ENCODE data around the gene CCDC93.
"Not testable (repeated sequence)": the region's sequence is repeated elsewhere in the genome, so short reads cannot be mapped to it uniquely, and the experiment has no call there.

CCDC93 gene

DNA sequence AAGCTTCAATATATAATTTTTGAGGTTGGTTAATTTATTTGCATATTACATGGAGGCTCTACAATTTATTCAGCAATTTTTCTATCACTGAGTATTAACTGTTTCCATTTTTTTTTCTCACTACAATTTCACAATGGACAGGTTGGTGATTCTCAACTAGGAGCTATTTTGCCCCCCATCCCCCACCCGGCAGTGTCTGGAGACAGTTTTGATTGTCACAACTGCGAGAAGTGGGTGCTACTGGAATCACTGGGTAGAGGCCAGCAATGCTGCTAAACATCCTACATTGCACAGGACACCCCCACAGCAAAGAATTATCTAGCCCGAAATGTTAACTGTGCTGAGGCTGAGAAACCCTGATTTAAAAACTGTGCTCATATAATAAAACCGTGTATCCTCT, 82.6 kb downstream of the CCDC93 start:
- no peaks in the 10 kb centered on the region for H3K79me2 ChIP-seq (ENCODE audit: control insufficient read depth, insufficient read depth, low read length)
- no peaks in the 10 kb centered on the region for H3K79me1 ChIP-seq (ENCODE audit: low read length)
- no peak overlapping the region for H3K18ac ChIP-seq (ENCODE audit: low read length)
- H3K27ac ChIP-seq (ENCODE audit: low read depth, low read length) = no peak overlapping the region
- H2AK5ac ChIP-seq (ENCODE audit: low read length) = no peak overlapping the region
- H3K4me3 ChIP-seq (ENCODE audit: low read length) = no peak overlapping the region
- DNase-seq = no peak
- no peaks in the 10 kb centered on the region for H3K4me1 ChIP-seq (ENCODE audit: control insufficient read depth, low read depth, low read length)
- no peak overlapping the region for H2BK5ac ChIP-seq (ENCODE audit: low read length)
- no peak overlapping the region for H3K4me2 ChIP-seq (ENCODE audit: low read length)
- no peak overlapping the region for H4K8ac ChIP-seq (ENCODE audit: low read depth, low read length)
- no peak overlapping the region for H4K5ac ChIP-seq (ENCODE audit: low read length)
- no peak overlapping the region for H3K56ac ChIP-seq (ENCODE audit: low read length)
- H3K4ac ChIP-seq (ENCODE audit: low read depth, low read length) = no peak overlapping the region
- 100% methylated on average over 1 of the region's 4 CpGs for WGBS (ENCODE audit: extremely low coverage, insufficient coverage, low lambda C conversion rate)
- no peak overlapping the region for H2BK120ac ChIP-seq (ENCODE audit: low read depth, low read length)
- no peaks in the 10 kb centered on the region for H3K27me3 ChIP-seq (ENCODE audit: insufficient read depth, low read length, poor library complexity)
- no peak overlapping the region for H3K9ac ChIP-seq (ENCODE audit: low read length)
- H3K23ac ChIP-seq (ENCODE audit: low read length) = no peak overlapping the region
- H3K36me3 ChIP-seq (ENCODE audit: control insufficient read depth, insufficient read depth, low read length) = no peaks in the 10 kb centered on the region
- no peak overlapping the region for H2BK15ac ChIP-seq (replicated peaks; ENCODE audit: low read depth)

DNA sequence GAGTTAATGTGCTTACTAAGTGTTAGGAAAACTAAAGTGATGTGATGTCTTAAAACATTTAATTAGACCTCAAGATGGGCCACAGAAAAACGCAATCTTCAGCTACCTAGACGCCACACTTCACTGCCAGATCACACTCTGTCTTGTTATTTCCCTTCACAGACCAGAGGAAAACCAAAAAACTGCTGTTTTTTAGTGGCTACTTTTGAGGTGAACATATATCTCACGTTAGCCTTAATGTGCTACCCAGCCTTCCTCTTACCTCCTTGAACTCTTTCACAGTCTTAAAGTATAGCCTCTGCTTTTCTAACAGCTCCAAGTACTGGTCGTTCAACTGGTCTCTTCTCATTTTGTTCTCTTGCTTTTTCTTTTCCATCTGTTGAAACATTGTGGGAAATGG, 83.1 kb downstream of the CCDC93 start:
- H3K9ac ChIP-seq (ENCODE audit: low read length) = no peak overlapping the region
- H3K4me1 ChIP-seq (ENCODE audit: control insufficient read depth, low read depth, low read length) = no peaks in the 10 kb centered on the region
- no peaks in the 10 kb centered on the region for H3K27me3 ChIP-seq (ENCODE audit: insufficient read depth, low read length, poor library complexity)
- H3K4ac ChIP-seq (ENCODE audit: low read depth, low read length) = no peak overlapping the region
- H4K8ac ChIP-seq (ENCODE audit: low read depth, low read length) = no peak overlapping the region
- no peak overlapping the region for H3K4me3 ChIP-seq (ENCODE audit: low read length)
- DNase-seq = no peak
- H4K5ac ChIP-seq (ENCODE audit: low read length) = no peak overlapping the region
- no peak overlapping the region for H3K56ac ChIP-seq (ENCODE audit: low read length)
- WGBS (ENCODE audit: extremely low coverage, insufficient coverage, low lambda C conversion rate) = no CpG with 5 or more reads among the region's 4 CpGs
- H2BK5ac ChIP-seq (ENCODE audit: low read length) = no peak overlapping the region
- H3K79me1 ChIP-seq (ENCODE audit: low read length) = no peaks in the 10 kb centered on the region
- no peak overlapping the region for H3K18ac ChIP-seq (ENCODE audit: low read length)
- H2AK5ac ChIP-seq (ENCODE audit: low read length) = no peak overlapping the region
- H2BK120ac ChIP-seq (ENCODE audit: low read depth, low read length) = no peak overlapping the region
- no peak overlapping the region for H3K27ac ChIP-seq (ENCODE audit: low read depth, low read length)
- H2BK15ac ChIP-seq (replicated peaks; ENCODE audit: low read depth) = no peak overlapping the region
- H3K79me2 ChIP-seq (ENCODE audit: control insufficient read depth, insufficient read depth, low read length) = no peaks in the 10 kb centered on the region
- no peak overlapping the region for H3K4me2 ChIP-seq (ENCODE audit: low read length)
- no peak overlapping the region for H3K23ac ChIP-seq (ENCODE audit: low read length)
- H3K36me3 ChIP-seq (ENCODE audit: control insufficient read depth, insufficient read depth, low read length) = no peaks in the 10 kb centered on the region

DNA sequence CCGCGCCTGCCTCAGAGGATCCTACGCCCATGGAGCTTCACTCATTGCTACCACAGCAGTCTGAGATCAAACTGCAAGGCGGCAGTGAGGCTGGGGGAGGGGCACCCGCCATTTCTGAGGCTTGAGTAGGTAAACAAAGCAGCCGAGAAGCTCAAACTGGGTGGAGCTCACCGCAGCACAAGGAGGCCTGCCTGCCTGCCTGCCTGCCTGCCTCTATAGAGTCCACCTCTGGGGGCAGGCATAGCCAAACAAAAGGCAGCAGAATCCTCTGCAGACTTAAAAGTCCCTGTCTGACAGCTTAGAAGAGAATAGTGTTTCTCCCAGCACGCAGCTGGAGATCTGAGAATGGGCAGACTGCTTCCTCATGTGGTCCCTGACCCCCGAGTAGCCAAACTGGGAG, 90.4 kb downstream of the CCDC93 start:
- not testable (repeated sequence) for H3K4me1 ChIP-seq (ENCODE audit: control insufficient read depth, low read depth, low read length); DNase-seq

DNA sequence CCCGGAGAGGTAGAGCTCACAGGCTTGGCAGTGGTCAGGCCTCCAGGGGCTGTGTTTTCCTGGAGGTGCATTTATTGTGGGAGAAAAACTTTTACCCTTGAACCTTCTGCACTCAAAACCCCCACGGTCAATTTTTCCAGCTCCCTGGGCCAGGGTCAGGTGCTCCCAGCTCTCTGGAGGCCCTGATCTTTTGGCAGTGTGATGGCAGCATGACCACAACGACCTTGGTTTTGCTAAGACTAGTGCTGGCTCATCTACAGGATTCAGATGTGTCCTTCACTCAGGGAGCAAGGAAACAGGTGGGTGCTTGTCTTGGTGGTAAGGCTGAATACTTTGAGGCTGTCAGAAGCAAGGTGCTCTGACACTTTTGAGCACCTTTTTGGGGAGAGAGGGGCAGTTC, 92.3 kb downstream of the CCDC93 start:
- WGBS (ENCODE audit: extremely low coverage, insufficient coverage, low lambda C conversion rate) = no CpG with 5 or more reads among the region's 3 CpGs
- no peaks in the 10 kb centered on the region for H3K4me1 ChIP-seq (ENCODE audit: control insufficient read depth, low read depth, low read length)
- H3K4me2 ChIP-seq (ENCODE audit: low read length) = no peak overlapping the region
- no peak overlapping the region for H3K4ac ChIP-seq (ENCODE audit: low read depth, low read length)
- no peak overlapping the region for H3K56ac ChIP-seq (ENCODE audit: low read length)
- no peak overlapping the region for H4K5ac ChIP-seq (ENCODE audit: low read length)
- no peak for DNase-seq
- H2BK15ac ChIP-seq (replicated peaks; ENCODE audit: low read depth) = no peak overlapping the region
- H3K23ac ChIP-seq (ENCODE audit: low read length) = no peak overlapping the region
- no peak overlapping the region for H3K4me3 ChIP-seq (ENCODE audit: low read length)
- no peak overlapping the region for H3K27ac ChIP-seq (ENCODE audit: low read depth, low read length)
- no peak overlapping the region for H2AK5ac ChIP-seq (ENCODE audit: low read length)
- H3K79me1 ChIP-seq (ENCODE audit: low read length) = no peaks in the 10 kb centered on the region
- H4K8ac ChIP-seq (ENCODE audit: low read depth, low read length) = no peak overlapping the region
- no peak overlapping the region for H3K18ac ChIP-seq (ENCODE audit: low read length)
- H3K79me2 ChIP-seq (ENCODE audit: control insufficient read depth, insufficient read depth, low read length) = no peaks in the 10 kb centered on the region
- H2BK5ac ChIP-seq (ENCODE audit: low read length) = no peak overlapping the region
- H3K36me3 ChIP-seq (ENCODE audit: control insufficient read depth, insufficient read depth, low read length) = peaks cover 2% of the 10 kb centered on the region
- no peaks in the 10 kb centered on the region for H3K27me3 ChIP-seq (ENCODE audit: insufficient read depth, low read length, poor library complexity)
- no peak overlapping the region for H3K9ac ChIP-seq (ENCODE audit: low read length)
- no peak overlapping the region for H2BK120ac ChIP-seq (ENCODE audit: low read depth, low read length)

More for the DNA sequence above, 90.4 kb downstream of the CCDC93 start:
- not testable (repeated sequence) for H3K27ac ChIP-seq (ENCODE audit: low read depth, low read length); H2AK5ac ChIP-seq (ENCODE audit: low read length); H2BK120ac ChIP-seq (ENCODE audit: low read depth, low read length); H2BK15ac ChIP-seq (replicated peaks; ENCODE audit: low read depth); H3K79me1 ChIP-seq (ENCODE audit: low read length); H4K5ac ChIP-seq (ENCODE audit: low read length); H3K56ac ChIP-seq (ENCODE audit: low read length); H3K27me3 ChIP-seq (ENCODE audit: insufficient read depth, low read length, poor library complexity); H3K36me3 ChIP-seq (ENCODE audit: control insufficient read depth, insufficient read depth, low read length); H4K8ac ChIP-seq (ENCODE audit: low read depth, low read length); H3K9ac ChIP-seq (ENCODE audit: low read length); H2BK5ac ChIP-seq (ENCODE audit: low read length); H3K4ac ChIP-seq (ENCODE audit: low read depth, low read length); H3K18ac ChIP-seq (ENCODE audit: low read length); H3K4me3 ChIP-seq (ENCODE audit: low read length); H3K23ac ChIP-seq (ENCODE audit: low read length); H3K4me2 ChIP-seq (ENCODE audit: low read length); H3K79me2 ChIP-seq (ENCODE audit: control insufficient read depth, insufficient read depth, low read length)
- WGBS (ENCODE audit: extremely low coverage, insufficient coverage, low lambda C conversion rate) = no CpG with 5 or more reads among the region's 9 CpGs

GRCh38 chr2:117918608-117919007, 95.3 kb downstream of the CCDC93 start:
- no peak overlapping the region for H3K18ac ChIP-seq (ENCODE audit: low read length)
- no peak overlapping the region for H3K27ac ChIP-seq (ENCODE audit: low read depth, low read length)
- H3K27me3 ChIP-seq (ENCODE audit: insufficient read depth, low read length, poor library complexity) = no peaks in the 10 kb centered on the region
- H3K4me3 ChIP-seq (ENCODE audit: low read length) = no peak overlapping the region
- H3K56ac ChIP-seq (ENCODE audit: low read length) = no peak overlapping the region
- H3K79me2 ChIP-seq (ENCODE audit: control insufficient read depth, insufficient read depth, low read length) = no peaks in the 10 kb centered on the region
- no peak overlapping the region for H3K4me2 ChIP-seq (ENCODE audit: low read length)
- DNase-seq = no peak
- no peak overlapping the region for H4K8ac ChIP-seq (ENCODE audit: low read depth, low read length)
- H2BK120ac ChIP-seq (ENCODE audit: low read depth, low read length) = no peak overlapping the region
- H3K4ac ChIP-seq (ENCODE audit: low read depth, low read length) = no peak overlapping the region
- no peak overlapping the region for H2BK15ac ChIP-seq (replicated peaks; ENCODE audit: low read depth)
- H3K9ac ChIP-seq (ENCODE audit: low read length) = no peak overlapping the region
- H2BK5ac ChIP-seq (ENCODE audit: low read length) = no peak overlapping the region
- H3K4me1 ChIP-seq (ENCODE audit: control insufficient read depth, low read depth, low read length) = no peaks in the 10 kb centered on the region
- H2AK5ac ChIP-seq (ENCODE audit: low read length) = no peak overlapping the region
- WGBS (ENCODE audit: extremely low coverage, insufficient coverage, low lambda C conversion rate) = no CpG with 5 or more reads among the region's 7 CpGs
- H3K23ac ChIP-seq (ENCODE audit: low read length) = no peak overlapping the region
- no peak overlapping the region for H4K5ac ChIP-seq (ENCODE audit: low read length)
- peaks cover 3% of the 10 kb centered on the region for H3K36me3 ChIP-seq (ENCODE audit: control insufficient read depth, insufficient read depth, low read length)
- no peaks in the 10 kb centered on the region for H3K79me1 ChIP-seq (ENCODE audit: low read length)

DNA sequence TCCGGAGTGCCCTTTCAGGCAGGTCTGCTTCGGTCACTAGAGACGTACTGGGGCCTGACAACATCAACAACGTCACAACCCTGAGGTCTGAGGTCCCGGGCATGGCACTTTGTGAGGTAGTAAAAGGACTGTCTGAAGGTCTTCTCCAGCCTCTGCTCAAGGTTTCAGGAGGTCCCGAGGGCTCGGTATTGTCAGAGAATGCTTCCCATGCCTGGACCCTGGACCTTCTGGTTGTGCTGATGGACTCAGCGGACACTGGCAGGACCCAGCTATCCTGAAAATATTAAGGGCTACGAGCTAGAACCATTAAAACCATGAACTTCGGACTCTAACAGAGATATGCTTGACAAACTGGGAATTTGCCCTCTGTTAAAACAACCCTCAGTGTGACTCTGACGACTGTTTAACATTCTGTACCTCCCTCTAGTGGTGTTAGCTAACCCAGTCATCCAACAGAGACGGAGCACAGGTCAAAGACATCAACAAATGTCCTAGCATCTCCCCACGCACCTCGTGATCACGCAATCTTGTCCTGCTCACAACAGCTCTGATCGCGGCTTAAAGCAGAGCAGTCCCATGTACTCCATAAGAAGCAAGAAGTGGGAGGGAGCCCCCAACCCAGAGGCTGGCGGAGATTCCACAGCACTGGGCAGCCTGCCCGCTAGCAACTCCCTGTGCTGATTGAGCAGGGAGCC, 96.5 kb downstream of the CCDC93 start:
- Histone ChIP-seq H3K4me3 (ENCODE audit: low read length) (no peak overlapping the region), H3K4me2 (ENCODE audit: low read length) (no peak overlapping the region), H3K27me3 (ENCODE audit: insufficient read depth, low read length, poor library complexity) (no peaks in the 10 kb centered on the region), H3K36me3 (ENCODE audit: control insufficient read depth, insufficient read depth, low read length) (peaks cover 3% of the 10 kb centered on the region), H2BK15ac (replicated peaks; ENCODE audit: low read depth) (no peak overlapping the region), H3K4ac (ENCODE audit: low read depth, low read length) (no peak overlapping the region), H3K56ac (ENCODE audit: low read length) (peak overlapping the region; percentile 50), H3K4me1 (ENCODE audit: control insufficient read depth, low read depth, low read length) (no peaks in the 10 kb centered on the region), H3K79me1 (ENCODE audit: low read length) (no peaks in the 10 kb centered on the region), H3K27ac (ENCODE audit: low read depth, low read length) (no peak overlapping the region), H3K9ac (ENCODE audit: low read length) (peak overlapping the region; percentile 12), H2BK5ac (ENCODE audit: low read length) (no peak overlapping the region), H4K8ac (ENCODE audit: low read depth, low read length) (no peak overlapping the region), H3K79me2 (ENCODE audit: control insufficient read depth, insufficient read depth, low read length) (no peaks in the 10 kb centered on the region), H3K23ac (ENCODE audit: low read length) (no peak overlapping the region), H3K18ac (ENCODE audit: low read length) (no peak overlapping the region), H2AK5ac (ENCODE audit: low read length) (peak overlapping the region; percentile 19), H4K5ac (ENCODE audit: low read length) (no peak overlapping the region), H2BK120ac (ENCODE audit: low read depth, low read length) (no peak overlapping the region)
- no CpG with 5 or more reads among the region's 19 CpGs for WGBS (ENCODE audit: extremely low coverage, insufficient coverage, low lambda C conversion rate)
- DNase-seq = peak; percentile 58
